ENCODE measurements around the gene SERINC3. TPM values are rescaled to one million over a fixed set of nuclear protein-coding genes. Genes with fewer than 3 reads are reported as not detected.

The SERINC3 gene
- total and polyA plus RNA-seq, 2 donors (not counting 3 experiments of a cell fraction or from before 2014, with no cell fraction given) = 83.7 to 177 TPM

- H3K36me3 ChIP-seq (ENCODE audit: control insufficient read depth in 2 of 2, extremely low read depth in 1 of 2, insufficient read depth in 2 of 2, low read length in 2 of 2) = no peaks in the 10 kb centered on the region
- no peak overlapping the region for H3K9ac ChIP-seq (replicated peaks; ENCODE audit: extremely low read depth, insufficient read depth, low read length)
- DNase-seq (ENCODE audit: low read depth, low spot score) = no peak
- intact Hi-C loops (cut with micrococcal nuclease) (loop anchor here (2.0 to 10.0 kb wide), 3 partner anchors 73 to 347 kb away; no protein-coding TSS in a partner anchor), dilution Hi-C loops (cut with MboI; ENCODE audit: extremely low pct_ligation_motif_present, low sequenced_read_pairs) (no loop called here)
- H3K9me1 ChIP-seq (replicated peaks; ENCODE audit: control insufficient read depth, extremely low read depth, insufficient read depth, low read length) = no peaks in the 10 kb centered on the region
- no peak overlapping the region for H3K4me2 ChIP-seq (ENCODE audit: insufficient read depth, low read length)
- no peak for FAIRE-seq
- CTCF ChIA-PET = interaction anchor here (0.6 to 3.0 kb wide), 6 partner anchors 71 to 345 kb away, joined by 3 to 12 read pairs (median 6); no protein-coding TSS in a partner anchor
- POLR2A ChIA-PET = interaction anchor here (0.7 kb wide), 1 partner anchor 246 kb away, joined by 4 read pairs; no protein-coding TSS in a partner anchor
- H3K4me1 ChIP-seq (ENCODE audit: control insufficient read depth, extremely low read depth, insufficient read depth, low read length) = no peaks in the 10 kb centered on the region
- no peaks in the 10 kb centered on the region for H3K9me3 ChIP-seq (replicated peaks; ENCODE audit: control insufficient read depth, insufficient read depth, low read length)
- no peaks in the 10 kb centered on the region for H4K20me1 ChIP-seq (replicated peaks; ENCODE audit: control insufficient read depth, extremely low read depth, insufficient read depth, low read length)
- H3K4me3 ChIP-seq (replicated peaks in 1 of 3; ENCODE audit: insufficient read depth in 1 of 3, low read depth in 1 of 3, low read length in 3 of 3) = no peak overlapping the region
- H3K27me3 ChIP-seq (ENCODE audit: control insufficient read depth in 2 of 2, insufficient read depth in 2 of 2, low read length in 2 of 2) = no peaks in the 10 kb centered on the region
- H2AFZ ChIP-seq (ENCODE audit: low read depth, low read length) = no peak overlapping the region
- TF ChIP-seq MYC (IDR thresholded peaks at IDR 0.05; ENCODE audit: low read depth, low read length) = no peak
- TF ChIP-seq FOS (IDR thresholded peaks at IDR 0.05; ENCODE audit: borderline replicate concordance, insufficient read depth, low read length) = no peak
- H3K27ac ChIP-seq (ENCODE audit: insufficient read depth, low read depth, low read length) = no peak overlapping the region
- H3K79me2 ChIP-seq (ENCODE audit: control insufficient read depth, insufficient read depth, low read length) = no peaks in the 10 kb centered on the region
- no TSS peak for BruUV-seq (replicated peaks)
Measured at GRCh38 chr20:44461803-44462174, 60.1 kb downstream of the SERINC3 start.

- no TSS peak for BruUV-seq (replicated peaks)
- H3K27ac ChIP-seq (ENCODE audit: insufficient read depth, low read depth, low read length) = no peak overlapping the region
- dilution Hi-C loops (cut with MboI; ENCODE audit: extremely low pct_ligation_motif_present, low sequenced_read_pairs) (no loop called here), intact Hi-C loops (cut with micrococcal nuclease) (loop anchor here (2.0 to 10.0 kb wide), 3 partner anchors 72 to 346 kb away; no protein-coding TSS in a partner anchor)
- TF ChIP-seq MYC (IDR thresholded peaks at IDR 0.05; ENCODE audit: low read depth, low read length) (no peak), CTCF (IDR thresholded peaks at IDR 0.05; ENCODE audit: extremely low read depth in 1 of 2, insufficient read depth in 1 of 2, low read depth in 1 of 2, low read length in 2 of 2) (no peak), FOS (IDR thresholded peaks at IDR 0.05; ENCODE audit: borderline replicate concordance, insufficient read depth, low read length) (no peak), JUN (IDR thresholded peaks at IDR 0.05; ENCODE audit: borderline replicate concordance, insufficient read depth, insufficient read length, low read depth) (no peak), POLR2A (IDR thresholded peaks at IDR 0.05; ENCODE audit: low read depth, low read length) (no peak), GATA2 (IDR thresholded peaks at IDR 0.05; ENCODE audit: insufficient read depth, insufficient read length, low read depth, low read length) (no peak), EZH2 (IDR thresholded peaks at IDR 0.05; ENCODE audit: borderline replicate concordance, low read depth, low read length, severe bottlenecking) (no peak), POLR2AphosphoS5 (IDR thresholded peaks at IDR 0.05; ENCODE audit: insufficient read depth, low read depth, low read length) (no peak), MAX (IDR thresholded peaks at IDR 0.05; ENCODE audit: insufficient read depth, insufficient read length) (no peak)
- ChIA-PET CTCF (interaction anchor here (0.6 to 3.0 kb wide), 6 partner anchors 70 to 344 kb away, joined by 3 to 12 read pairs (median 6); no protein-coding TSS in a partner anchor), POLR2A (interaction anchor here (0.7 kb wide), 1 partner anchor 246 kb away, joined by 4 read pairs; no protein-coding TSS in a partner anchor)
- H3K4me3 ChIP-seq (replicated peaks in 1 of 3; ENCODE audit: insufficient read depth in 1 of 3, low read depth in 1 of 3, low read length in 3 of 3) = no peak overlapping the region
- H2AFZ ChIP-seq (ENCODE audit: low read depth, low read length) = no peak overlapping the region
- H3K27me3 ChIP-seq (ENCODE audit: control insufficient read depth in 2 of 2, insufficient read depth in 2 of 2, low read length in 2 of 2) = no peaks in the 10 kb centered on the region
- H4K20me1 ChIP-seq (replicated peaks; ENCODE audit: control insufficient read depth, extremely low read depth, insufficient read depth, low read length) = no peaks in the 10 kb centered on the region
- no peaks in the 10 kb centered on the region for H3K9me3 ChIP-seq (replicated peaks; ENCODE audit: control insufficient read depth, insufficient read depth, low read length)
- FAIRE-seq = no peak
- no peaks in the 10 kb centered on the region for H3K36me3 ChIP-seq (ENCODE audit: control insufficient read depth in 2 of 2, extremely low read depth in 1 of 2, insufficient read depth in 2 of 2, low read length in 2 of 2)
- no peaks in the 10 kb centered on the region for H3K79me2 ChIP-seq (ENCODE audit: control insufficient read depth, insufficient read depth, low read length)
- H3K4me2 ChIP-seq (ENCODE audit: insufficient read depth, low read length) = no peak overlapping the region
- DNase-seq (ENCODE audit: low read depth, low spot score) = no peak
- no peaks in the 10 kb centered on the region for H3K4me1 ChIP-seq (ENCODE audit: control insufficient read depth, extremely low read depth, insufficient read depth, low read length)
- H3K9ac ChIP-seq (replicated peaks; ENCODE audit: extremely low read depth, insufficient read depth, low read length) = no peak overlapping the region
- H3K9me1 ChIP-seq (replicated peaks; ENCODE audit: control insufficient read depth, extremely low read depth, insufficient read depth, low read length) = no peaks in the 10 kb centered on the region
Measured at GRCh38 chr20:44461142-44461802, 60.6 kb downstream of the SERINC3 start.

Data from endothelial cell of umbilical vein (primary cell).